Activated gamma-delta T cell treated with anti-CD3 and anti-CD28 coated beads, Interleukin-2, amount 50 U/mL, for 16 hours (primary cell): Measurements from ENCODE around the gene ARL4A.
"Not testable (repeated sequence)": the region's sequence is repeated elsewhere in the genome, so short reads cannot be mapped to it uniquely, and the experiment has no call there.

Experiments used
- DNase-seq: peaks from one replicate; pipeline ENCODE4 v3.0.0-alpha.2; 2020; ENCODE audit warnings: low read depth

Gene ARL4A

GRCh38 chr7:12686891-12687717 is at the start of gene ARL4A:
Gene ARL4A (plus strand): TSS chr7:12687633. CDS start chr7:12688255, 622 bp downstream.
- DNase-seq: peak; percentile 76

- no peak for DNase-seq
These were observed 49.4 kb upstream of the ARL4A start for GRCh38 chr7:12637819-12638592.

- DNase-seq: no peak
These were observed 48.5 kb upstream of the ARL4A start for GRCh38 chr7:12638851-12639456.

- DNase-seq: no peak
These were observed 46.9 kb upstream of the ARL4A start for GRCh38 chr7:12640299-12641096.

GRCh38 chr7:12641196-12641595 is 46.2 kb upstream of the ARL4A start:
- DNase-seq: no peak

GRCh38 chr7:12642508-12642907 is 44.9 kb upstream of the ARL4A start:
- DNase-seq: no peak

GRCh38 chr7:12643001-12643643 is 44.3 kb upstream of the ARL4A start:
- no peak for DNase-seq

- DNase-seq: no peak
These were observed 43.8 kb upstream of the ARL4A start for GRCh38 chr7:12643644-12644043.

- DNase-seq: not testable (repeated sequence)
These were observed 42.2 kb upstream of the ARL4A start for GRCh38 chr7:12645212-12645611.

- DNase-seq: no peak
These were observed 41.3 kb upstream of the ARL4A start for GRCh38 chr7:12646139-12646538.

- DNase-seq: no peak
These were observed 39.8 kb upstream of the ARL4A start for GRCh38 chr7:12647364-12648219.

- no peak for DNase-seq
These were observed 38.6 kb upstream of the ARL4A start for GRCh38 chr7:12648704-12649261.

GRCh38 chr7:12649348-12649747 is 38.1 kb upstream of the ARL4A start:
- no peak for DNase-seq

GRCh38 chr7:12650080-12650479 is 37.4 kb upstream of the ARL4A start:
- DNase-seq: no peak

GRCh38 chr7:12653110-12653509 is 34.3 kb upstream of the ARL4A start:
- DNase-seq: no peak

- DNase-seq: no peak
These were observed 33.9 kb upstream of the ARL4A start for GRCh38 chr7:12653518-12653917.

- DNase-seq: no peak
These were observed 32.3 kb upstream of the ARL4A start for GRCh38 chr7:12655161-12655560.

- not testable (repeated sequence) for DNase-seq
These were observed 27.0 kb upstream of the ARL4A start for GRCh38 chr7:12660423-12660822.

GRCh38 chr7:12660986-12661385 is 26.4 kb upstream of the ARL4A start:
- not testable (repeated sequence) for DNase-seq

GRCh38 chr7:12661581-12661980 is 25.9 kb upstream of the ARL4A start:
- DNase-seq: no peak
